NCI-H345 treated with DMSO at 0.1 percent for 48 hours (cell line): ENCODE measurements around the gene APCDD1.

Experiments
- DNase-seq: peaks from one replicate; lab custom pipeline; 2025; ENCODE audit not compliant: unreplicated experiment; lab: John Stamatoyannopoulos, UW

Gene APCDD1

GRCh38 chr18:10453806-10454680, at the start of gene APCDD1:
APCDD1 (plus strand) TSS chr18:10454635; CDS start chr18:10454982, 347 bp downstream.
- DNase-seq = peak; percentile 16

- DNase-seq = no peak
These were observed 49.4 kb upstream of the APCDD1 start for GRCh38 chr18:10405014-10405493.

- peak; percentile 81 for DNase-seq
These were observed 48.4 kb upstream of the APCDD1 start for GRCh38 chr18:10405816-10406663.

- DNase-seq = no peak
These were observed 46.3 kb upstream of the APCDD1 start for GRCh38 chr18:10408131-10408530.

GRCh38 chr18:10409041-10409440, 45.4 kb upstream of the APCDD1 start:
- DNase-seq = no peak

- DNase-seq = no peak
These were observed 43.7 kb upstream of the APCDD1 start for GRCh38 chr18:10410472-10411308.

GRCh38 chr18:10412933-10413332, 41.5 kb upstream of the APCDD1 start:
- no peak for DNase-seq

GRCh38 chr18:10413722-10414121, 40.7 kb upstream of the APCDD1 start:
- DNase-seq = no peak

- no peak for DNase-seq
These were observed 40.1 kb upstream of the APCDD1 start for GRCh38 chr18:10414293-10414842.

GRCh38 chr18:10416065-10416464, 38.4 kb upstream of the APCDD1 start:
- DNase-seq = no peak

- no peak for DNase-seq
These were observed 37.2 kb upstream of the APCDD1 start for GRCh38 chr18:10417191-10417590.

GRCh38 chr18:10417664-10418063, 36.8 kb upstream of the APCDD1 start:
- no peak for DNase-seq

- DNase-seq = no peak
These were observed 35.6 kb upstream of the APCDD1 start for GRCh38 chr18:10418836-10419235.

GRCh38 chr18:10419420-10420103, 34.9 kb upstream of the APCDD1 start:
- no peak for DNase-seq

GRCh38 chr18:10420561-10421352, 33.7 kb upstream of the APCDD1 start:
- DNase-seq = no peak

GRCh38 chr18:10421859-10422258, 32.6 kb upstream of the APCDD1 start:
- no peak for DNase-seq

GRCh38 chr18:10422731-10423130, 31.7 kb upstream of the APCDD1 start:
- no peak for DNase-seq

- no peak for DNase-seq
These were observed 29.7 kb upstream of the APCDD1 start for GRCh38 chr18:10424585-10425307.

GRCh38 chr18:10430677-10431076, 23.8 kb upstream of the APCDD1 start:
- DNase-seq = no peak
